Mesothelial cell of epicardium (in vitro differentiated cells): ENCODE measurements around the gene PIAS2. TPM values are rescaled to one million over a fixed set of nuclear protein-coding genes. Genes with fewer than 3 reads are reported as not detected.

ENCODE experiments used
- DNase-seq, 2 experiments: peaks; one replicate each; pipeline ENCODE4 v3.0.0; 2021; ENCODE audit warnings: low spot score in 2 of 2; ENCODE audit not compliant: unreplicated experiment in 2 of 2
- H3K27ac Mint-ChIP-seq: 2 replicates; pipeline ENCODE4 v1.8.0; 2021; ENCODE audit warnings: mixed read lengths
- H3K27me3 Mint-ChIP-seq: 2 replicates; pipeline ENCODE4 v1.8.0; 2021; ENCODE audit warnings: low read depth, mixed read lengths
- H3K36me3 Mint-ChIP-seq: 2 replicates; pipeline ENCODE4 v1.8.0; 2021; ENCODE audit warnings: mixed read lengths
- H3K4me1 Mint-ChIP-seq: 2 replicates; pipeline ENCODE4 v1.8.0; 2021; ENCODE audit warnings: mixed read lengths
- H3K4me3 Mint-ChIP-seq: 2 replicates; pipeline ENCODE4 v1.8.0; 2021; ENCODE audit warnings: mild to moderate bottlenecking, moderate library complexity, mixed read lengths
- H3K9me3 Mint-ChIP-seq: 2 replicates; pipeline ENCODE4 v1.8.0; 2021; ENCODE audit warnings: mixed read lengths
- CTCF ChIP-seq: fragments of 200-600 bp; sonication (generic); IDR thresholded peaks from one replicate; pipeline ENCODE4 v1.5.0; 2021; ENCODE audit warnings: antibody characterized with exemption; ENCODE audit not compliant: unreplicated experiment
- total RNA-seq: library from RNA; stranded (reverse); gene quantifications from 3 replicates; pipeline ENCODE4 v1.2.1, GENCODE V29; 2021

The PIAS2 gene
- total RNA-seq, 1 donor from 2014 or later = 55.7 TPM

GRCh38 chr18:46787674-46788073, 129.6 kb downstream of the PIAS2 start:
- DNase-seq = no peak
- no peak for TF ChIP-seq CTCF
- Mint-ChIP-seq H3K27me3 (no peaks in the 10 kb centered on the region), H3K4me1 (no peaks in the 10 kb centered on the region), H3K9me3 (peaks cover 24% of the 10 kb centered on the region), H3K4me3 (no peak overlapping the region), H3K27ac (no peak overlapping the region), H3K36me3 (peaks cover 1% of the 10 kb centered on the region)

GRCh38 chr18:46772357-46772756, 144.9 kb downstream of the PIAS2 start:
- no peaks in the 10 kb centered on the region for H3K9me3 Mint-ChIP-seq
- peaks cover 10% of the 10 kb centered on the region for H3K4me1 Mint-ChIP-seq
- peaks cover 8% of the 10 kb centered on the region for H3K27me3 Mint-ChIP-seq
- H3K27ac Mint-ChIP-seq = no peak overlapping the region
- DNase-seq = no peak
- H3K4me3 Mint-ChIP-seq = no peak overlapping the region
- no peak for TF ChIP-seq CTCF
- H3K36me3 Mint-ChIP-seq = no peaks in the 10 kb centered on the region

- H3K27ac Mint-ChIP-seq = peak overlapping the region; percentile 4
- H3K36me3 Mint-ChIP-seq = no peaks in the 10 kb centered on the region
- no peaks in the 10 kb centered on the region for H3K9me3 Mint-ChIP-seq
- no peak for TF ChIP-seq CTCF
- H3K27me3 Mint-ChIP-seq = peaks cover 13% of the 10 kb centered on the region
- H3K4me3 Mint-ChIP-seq = no peak overlapping the region
- H3K4me1 Mint-ChIP-seq = peaks cover 10% of the 10 kb centered on the region
- DNase-seq = no peak
These were observed 146.2 kb downstream of the PIAS2 start for GRCh38 chr18:46771141-46771540.

- Mint-ChIP-seq H3K36me3 (no peaks in the 10 kb centered on the region), H3K27ac (peak overlapping the region; percentile 4), H3K4me1 (peaks cover 10% of the 10 kb centered on the region), H3K4me3 (no peak overlapping the region), H3K9me3 (no peaks in the 10 kb centered on the region), H3K27me3 (peaks cover 14% of the 10 kb centered on the region)
- no peak for TF ChIP-seq CTCF
- DNase-seq = no peak
These were observed 146.6 kb downstream of the PIAS2 start for GRCh38 chr18:46770708-46771107.

GRCh38 chr18:46768166-46768921, 149.0 kb downstream of the PIAS2 start:
- Mint-ChIP-seq H3K27me3 (peaks cover 36% of the 10 kb centered on the region), H3K36me3 (no peaks in the 10 kb centered on the region), H3K4me3 (no peak overlapping the region), H3K9me3 (no peaks in the 10 kb centered on the region), H3K27ac (no peak overlapping the region), H3K4me1 (peaks cover 10% of the 10 kb centered on the region)
- no peak for DNase-seq
- TF ChIP-seq CTCF = no peak
